Heart left ventricle (tissue), 13 donors: ENCODE data around the gene PAX6.

Source experiments
- CTCF ChIP-seq, 12 donors: fragments of 200-600 bp; sonication (generic) in 4 of 12; IDR thresholded peaks; one replicate each; pipeline versions ENCODE4 v1.5.0 to v1.8.0; 2018 to 2022; ENCODE audit warnings: antibody characterized with exemption in 12 of 12, mild to moderate bottlenecking in 5 of 12
- POLR2A ChIP-seq, 2 donors: fragments of 450-650 bp; IDR thresholded peaks; one replicate each; pipeline ENCODE4 v1.6.1; 2017; ENCODE audit warnings: antibody characterized with exemption in 2 of 2, mild to moderate bottlenecking in 2 of 2, moderate library complexity in 2 of 2
- donor health status: ischemic (EF 13 %, LVEDD 7.1; RV severe dilation, severe dysfunction).
- donor health status: DM: no; HTN: yes; CAD: no.
- donor health status: DM: no; HTN: no; CAD: no.
- donor health status: ischemic (EF 25% LVEDD 6.9; RV normal size, moderate dysfunction).
- donor health status: ischemic (EF 25% LVEDD 5.7; RV mildly dilated, moderate dysfunction).
- donor health status: ischemic (EF 35%, LVEDD 5.7; RV mildly dilated, moderate dysfunction).
- donor health status: nonischemic (EF 11% LVEDD 7.7; RV severe dilation, severe dysfunction).
- donor health status: DM: yes; HTN: yes; CAD: no.
- donor health status: PGD.
- donor health status: ischemic (EF 29% LVEDD 5.4; RV normal size, mild dysfunction).
- donor health status: nonischemic (EF 23%, LVEDD 6.1; RV moderate dilation, normal function).

DNA sequence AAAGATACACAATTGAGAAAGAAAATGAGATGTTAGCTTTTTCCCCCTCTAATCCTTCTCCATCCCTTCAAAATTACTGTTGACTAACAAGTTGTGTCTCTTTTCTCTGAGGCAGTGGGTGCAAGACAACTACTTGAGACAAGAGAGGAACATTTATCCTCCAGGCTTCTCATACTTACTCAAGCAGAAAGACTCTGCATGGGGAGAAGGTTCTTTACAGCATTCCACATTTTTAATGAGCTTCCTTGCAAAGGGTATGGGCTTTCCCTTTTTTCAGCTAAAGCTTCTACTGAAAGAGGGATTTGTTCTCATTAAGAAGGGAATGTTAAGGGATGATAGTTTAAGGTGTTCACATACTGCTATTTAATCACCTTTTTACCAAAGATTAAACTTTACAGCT is 47.8 kb downstream of the PAX6 start:
- TF ChIP-seq POLR2A (IDR thresholded peaks at IDR 0.05) (no peak), CTCF (IDR thresholded peaks at IDR 0.05) (no peak)
